Lung (tissue), 12 donors: Measurements from ENCODE around the gene CA10. TPM values are rescaled to one million over a fixed set of nuclear protein-coding genes. Genes with fewer than 3 reads are reported as not detected.

Source experiments
- ATAC-seq: fragments of 200-7000 bp; cut with Tn5 transposase; one replicate; pipeline ENCODE4 v1.9.1; 2020; ENCODE audit warnings: moderate number of reproducible peaks; ENCODE audit not compliant: insufficient read depth, low FRiP score
- DNase-seq, 3 donors: peaks; one replicate each; pipeline ENCODE4 v3.0.0-alpha.2; 2013 to 2017
- H3K27ac ChIP-seq, 2 donors: one replicate each; pipeline ENCODE4 v1.5.1; 2013; ENCODE audit warnings: mild to moderate bottlenecking in 2 of 2, moderate library complexity in 2 of 2, control low read depth in 1 of 2, inconsistent platforms in 1 of 2, low read depth in 1 of 2, low read length in 1 of 2
- H3K27me3 ChIP-seq, 3 donors: one replicate each; pipeline ENCODE4 v1.5.1; 2013; ENCODE audit warnings: low read length in 2 of 3; ENCODE audit not compliant: control insufficient read depth in 3 of 3, insufficient read depth in 3 of 3
- H3K36me3 ChIP-seq, 4 donors: one replicate each; pipeline ENCODE4 v1.5.1; 2013; ENCODE audit warnings: low read length in 4 of 4, mild to moderate bottlenecking in 1 of 4, moderate library complexity in 1 of 4; ENCODE audit not compliant: control insufficient read depth in 4 of 4, insufficient read depth in 4 of 4
- H3K4me1 ChIP-seq, 5 donors: one replicate each; pipeline ENCODE4 v1.5.1; 2013; ENCODE audit warnings: low read length in 5 of 5, mild to moderate bottlenecking in 2 of 5, moderate library complexity in 1 of 5; ENCODE audit not compliant: control insufficient read depth in 5 of 5, insufficient read depth in 5 of 5
- H3K4me3 ChIP-seq: one replicate; pipeline ENCODE4 v1.5.1; 2013; ENCODE audit warnings: mild to moderate bottlenecking, control low read depth, moderate library complexity
- H3K9ac ChIP-seq, 2 donors: one replicate each; pipeline ENCODE4 v1.5.1; 2013; ENCODE audit warnings: low read length in 2 of 2, control low read depth in 1 of 2; ENCODE audit not compliant: insufficient read depth in 1 of 2
- H3K9me3 ChIP-seq, 4 donors: one replicate each; pipeline ENCODE4 v1.5.1; 2013; ENCODE audit warnings: low read length in 3 of 4, mild to moderate bottlenecking in 1 of 4, moderate library complexity in 1 of 4; ENCODE audit not compliant: control insufficient read depth in 4 of 4, insufficient read depth in 3 of 4
- CTCF ChIP-seq: IDR thresholded peaks from 2 replicates; pipeline ENCODE4 v1.5.1; 2012; ENCODE audit warnings: mild to moderate bottlenecking; ENCODE audit errors: control extremely low read depth, extremely low read depth
- WGBS, 2 donors: extraction: QIAGEN DNeasy Blood & Tissue Kit; methylation state at CpG; one replicate each; pipeline ENCODE4 v1.1.7; 2013; 5-methylcytosine and 5-hydroxymethylcytosine counted together
- polyA plus RNA-seq, 2 donors: library from polyadenylated mRNA; stranded (reverse); fragments of 200-250 nt; gene quantifications; one replicate each; pipeline ENCODE4 v1.2.1, GENCODE V29; 2013
- total RNA-seq, 2 donors: library from RNA; depleted of rRNA in 1 of 2; stranded (reverse); fragments of >200 nt in 1 of 2; gene quantifications; one replicate each; pipeline ENCODE4 v1.2.1, GENCODE V29; 2014 to 2021
- donor health status: control.
- donor health status: control.
- donor health status: Bipolar disorder and iron deficiency.
- donor health status: healthy.
- donor health status: DM: yes; HTN: yes; CAD: no.

Gene CA10
- total and polyA plus RNA-seq, 4 donors, result 0.04 to 0.17 TPM; not detected in 2

- H3K4me1 ChIP-seq, result no peaks in the 10 kb centered on the region
- no peak for TF ChIP-seq CTCF
- DNase-seq (no peak), ATAC-seq (no peak)
- WGBS, 2 donors, result 55 to 65% methylated on average over 2 of the region's 2 CpGs
- no peaks in the 10 kb centered on the region for H3K36me3 ChIP-seq
- no peak overlapping the region for H3K4me3 ChIP-seq
- no peak overlapping the region for H3K27ac ChIP-seq
- no peaks in the 10 kb centered on the region for H3K27me3 ChIP-seq
- H3K9ac ChIP-seq, result no peak overlapping the region
- no peaks in the 10 kb centered on the region for H3K9me3 ChIP-seq
Measured at GRCh38 chr17:51607512-51607911, 551.0 kb downstream of the CA10 start.

- no peaks in the 10 kb centered on the region for H3K4me1 ChIP-seq
- no peak overlapping the region for H3K4me3 ChIP-seq
- DNase-seq (no peak), ATAC-seq (no peak)
- no peak for TF ChIP-seq CTCF
- no peak overlapping the region for H3K27ac ChIP-seq
- H3K9me3 ChIP-seq, result no peaks in the 10 kb centered on the region
- H3K27me3 ChIP-seq, result no peaks in the 10 kb centered on the region
- no peaks in the 10 kb centered on the region for H3K36me3 ChIP-seq
- H3K9ac ChIP-seq, result no peak overlapping the region
- WGBS, 2 donors, result 39 to 63% methylated on average over 2 of the region's 2 CpGs
Measured at GRCh38 chr17:51604299-51605020, 554.1 kb downstream of the CA10 start.

GRCh38 chr17:51601622-51602261 lies 556.8 kb downstream of the CA10 start:
- TF ChIP-seq CTCF, result no peak
- H3K4me1 ChIP-seq, result no peaks in the 10 kb centered on the region
- H3K36me3 ChIP-seq, result no peaks in the 10 kb centered on the region
- DNase-seq, result no peak
- H3K9ac ChIP-seq, result no peak overlapping the region
- H3K27ac ChIP-seq, result no peak overlapping the region
- no peaks in the 10 kb centered on the region for H3K27me3 ChIP-seq
- no peak overlapping the region for H3K4me3 ChIP-seq
- no peak for ATAC-seq
- H3K9me3 ChIP-seq, result peaks cover 0 to 3% (median 0%) of the 10 kb centered on the region in 4 donors
- WGBS, 2 donors, result 72 to 75% methylated on average over 6 of the region's 6 CpGs
